ENCODE measurements around the gene HEATR5A. TPM values are rescaled to one million over a fixed set of nuclear protein-coding genes. Genes with fewer than 3 reads are reported as not detected.
"Not testable (repeated sequence)": the region's sequence is repeated elsewhere in the genome, so short reads cannot be mapped to it uniquely, and the experiment has no call there.

Gene HEATR5A
- total RNA-seq, 1 donor from 2014 or later: 11.6 TPM

DNA sequence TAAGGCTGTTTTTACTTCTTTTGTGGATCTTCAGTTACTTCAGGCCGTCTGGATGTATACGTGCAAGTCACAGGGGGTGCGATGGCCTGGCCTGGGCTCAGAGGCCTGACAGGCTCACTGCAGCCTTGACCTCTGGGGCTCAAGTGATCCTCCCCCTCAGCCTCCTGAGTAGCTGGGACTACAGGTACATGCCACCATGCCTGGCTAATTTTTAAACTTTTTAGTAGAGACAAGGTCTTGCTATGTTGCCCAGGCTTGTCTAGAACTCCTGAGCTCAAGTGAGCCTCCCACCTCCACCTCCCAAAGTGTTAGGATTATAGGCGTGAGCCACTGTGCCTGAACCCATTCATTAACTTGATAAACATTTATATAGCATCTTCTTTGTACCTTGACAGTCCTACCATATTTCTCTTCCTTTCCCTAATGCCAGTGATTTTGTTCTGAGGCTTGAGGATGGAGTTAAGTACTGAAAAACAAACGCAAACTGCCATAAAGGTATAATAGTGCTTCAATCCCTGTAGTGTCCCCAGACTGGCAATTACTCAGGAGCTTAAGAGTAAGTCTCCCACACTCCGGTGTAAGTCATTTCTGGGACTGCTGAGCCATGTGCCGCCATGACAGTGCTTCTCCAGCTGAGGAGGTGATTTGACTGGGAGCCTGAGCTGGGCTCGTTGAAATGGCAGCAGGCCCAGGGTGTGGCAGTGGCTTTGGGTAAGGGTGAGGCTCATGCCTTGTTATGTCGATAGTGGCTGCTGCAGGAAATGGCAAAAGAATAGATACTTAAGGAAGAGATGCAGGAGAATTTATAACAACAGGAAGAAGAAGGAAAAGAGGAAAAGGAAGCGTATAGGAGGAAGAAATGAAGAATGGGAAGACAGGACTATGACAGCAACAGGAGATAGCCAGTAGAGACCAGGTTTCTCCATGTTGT is 169.1 kb downstream of the HEATR5A start:
- no peak for DNase-seq (ENCODE audit: low spot score in 2 of 2)
- no peaks in the 10 kb centered on the region for H3K9me3 ChIP-seq
- no peaks in the 10 kb centered on the region for H3K4me1 ChIP-seq
- TF ChIP-seq, protein P1, sequence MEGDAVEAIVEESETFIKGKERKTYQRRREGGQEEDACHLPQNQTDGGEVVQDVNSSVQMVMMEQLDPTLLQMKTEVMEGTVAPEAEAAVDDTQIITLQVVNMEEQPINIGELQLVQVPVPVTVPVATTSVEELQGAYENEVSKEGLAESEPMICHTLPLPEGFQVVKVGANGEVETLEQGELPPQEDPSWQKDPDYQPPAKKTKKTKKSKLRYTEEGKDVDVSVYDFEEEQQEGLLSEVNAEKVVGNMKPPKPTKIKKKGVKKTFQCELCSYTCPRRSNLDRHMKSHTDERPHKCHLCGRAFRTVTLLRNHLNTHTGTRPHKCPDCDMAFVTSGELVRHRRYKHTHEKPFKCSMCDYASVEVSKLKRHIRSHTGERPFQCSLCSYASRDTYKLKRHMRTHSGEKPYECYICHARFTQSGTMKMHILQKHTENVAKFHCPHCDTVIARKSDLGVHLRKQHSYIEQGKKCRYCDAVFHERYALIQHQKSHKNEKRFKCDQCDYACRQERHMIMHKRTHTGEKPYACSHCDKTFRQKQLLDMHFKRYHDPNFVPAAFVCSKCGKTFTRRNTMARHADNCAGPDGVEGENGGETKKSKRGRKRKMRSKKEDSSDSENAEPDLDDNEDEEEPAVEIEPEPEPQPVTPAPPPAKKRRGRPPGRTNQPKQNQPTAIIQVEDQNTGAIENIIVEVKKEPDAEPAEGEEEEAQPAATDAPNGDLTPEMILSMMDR (IDR thresholded peaks at IDR 0.05): no peak
- no peak overlapping the region for H3K4me3 ChIP-seq
- no peak overlapping the region for H3K27ac ChIP-seq
- H3K36me3 ChIP-seq: no peaks in the 10 kb centered on the region
- no peaks in the 10 kb centered on the region for H3K27me3 ChIP-seq
- intact Hi-C loops (cut with DNase I): no loop called here

DNA sequence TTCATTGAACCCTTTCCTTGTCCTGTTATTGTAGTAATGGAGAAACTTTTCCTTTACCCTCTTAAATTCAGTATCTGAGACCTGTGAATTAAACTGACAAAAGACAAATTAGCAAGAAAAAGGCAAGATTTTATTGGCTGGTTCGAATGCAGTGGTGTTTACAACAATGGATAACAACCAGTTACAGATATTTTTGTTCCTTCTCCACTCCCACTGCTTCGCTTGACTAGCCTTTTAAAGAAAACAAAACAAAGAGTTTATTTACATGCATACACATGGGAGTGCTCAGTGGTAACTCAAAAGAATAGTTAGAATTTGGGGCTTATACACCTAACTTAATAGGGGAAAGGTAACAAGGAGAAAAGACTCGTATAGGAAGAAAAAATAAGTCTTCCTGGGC is 175.7 kb downstream of the HEATR5A start:
- Histone ChIP-seq H3K36me3 (no peaks in the 10 kb centered on the region), H3K4me3 (no peak overlapping the region), H3K27ac (no peak overlapping the region), H3K9me3 (no peaks in the 10 kb centered on the region), H3K4me1 (peaks cover 0 to 4% of the 10 kb centered on the region in 2 donors), H3K27me3 (no peaks in the 10 kb centered on the region)
- TF ChIP-seq, protein P1 (IDR thresholded peaks at IDR 0.05): no peak
- intact Hi-C loops (cut with DNase I): no loop called here
- DNase-seq (ENCODE audit: low spot score in 2 of 2): no peak

DNA sequence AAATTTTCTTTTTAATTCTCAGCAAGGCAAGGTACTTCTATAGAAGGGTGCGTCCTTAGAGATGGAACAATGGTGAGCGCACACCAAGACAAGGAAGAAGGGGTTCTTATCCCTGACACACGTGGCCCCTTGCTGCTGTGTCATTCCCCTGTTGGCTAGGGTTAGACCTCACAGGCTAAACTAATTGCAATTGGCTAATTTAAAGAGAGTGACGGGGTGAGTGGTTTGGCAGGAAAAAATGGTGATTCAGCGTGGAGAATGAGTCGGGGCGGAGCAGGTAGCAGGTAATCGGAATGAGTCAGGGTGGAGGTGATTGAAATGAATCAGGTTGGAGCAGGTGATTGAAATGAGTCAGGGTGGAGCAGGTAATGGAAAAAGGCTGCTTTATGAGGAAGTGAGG is 176.5 kb downstream of the HEATR5A start:
- intact Hi-C loops (cut with DNase I): no loop called here
- no peak overlapping the region for H3K4me3 ChIP-seq
- no peak for DNase-seq (ENCODE audit: low spot score in 2 of 2)
- peaks cover 0 to 4% of the 10 kb centered on the region in 2 donors for H3K4me1 ChIP-seq
- H3K9me3 ChIP-seq: no peaks in the 10 kb centered on the region
- no peak overlapping the region for H3K27ac ChIP-seq
- H3K36me3 ChIP-seq: no peaks in the 10 kb centered on the region
- TF ChIP-seq, protein P1 (IDR thresholded peaks at IDR 0.05): no peak
- H3K27me3 ChIP-seq: no peaks in the 10 kb centered on the region

DNA sequence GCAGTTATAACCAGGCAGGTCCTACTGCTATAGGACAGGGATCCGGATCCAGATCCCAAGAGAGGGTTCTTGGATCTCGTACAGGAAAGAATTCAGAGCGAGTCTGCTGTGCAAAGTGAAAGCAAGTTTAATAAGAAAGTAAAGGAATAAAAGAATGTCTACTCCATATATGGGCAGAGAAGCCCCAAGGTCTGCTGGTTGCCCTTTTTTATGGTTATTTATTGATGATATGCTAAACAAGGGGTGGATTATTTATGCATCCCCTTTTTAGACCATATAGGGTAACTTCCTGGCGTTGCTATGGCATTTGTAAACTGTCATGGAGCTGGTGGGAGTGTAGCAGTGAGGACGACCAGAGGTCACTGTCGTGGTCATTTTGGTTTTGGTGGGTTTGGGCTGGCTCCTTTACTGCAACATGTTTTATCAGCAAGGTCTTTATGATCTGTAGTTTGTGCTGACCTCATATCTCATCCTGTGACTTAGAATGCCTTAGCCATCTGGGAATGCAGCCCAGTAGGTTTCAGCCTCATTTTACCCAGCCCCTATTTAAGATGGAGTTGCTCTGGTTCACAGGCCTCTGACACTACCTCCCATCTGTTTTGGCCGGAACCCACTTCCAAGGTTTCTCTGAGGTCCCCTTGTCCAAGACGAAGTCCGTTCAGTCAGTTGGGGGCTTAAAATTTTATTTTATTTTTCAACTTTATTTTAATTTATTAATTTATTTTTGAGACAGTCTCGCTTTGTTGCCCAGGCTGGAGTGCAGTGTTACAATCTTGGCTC is 178.0 kb downstream of the HEATR5A start:
- Histone ChIP-seq H3K4me3 (peak overlapping the region; percentile 32 to 52), H3K27ac (peak overlapping the region in 1 of 2 donors; percentile 7)
- H3K9me3 ChIP-seq; DNase-seq (ENCODE audit: low spot score in 2 of 2); intact Hi-C loops (cut with DNase I); H3K27me3 ChIP-seq; H3K36me3 ChIP-seq; H3K4me1 ChIP-seq: not testable (repeated sequence)

Other genes with a start within 250 kb of the HEATR5A start
- 63.6 TPM for gene HECTD1, start 212.8 kb downstream of the HEATR5A start, total RNA-seq
- 120 TPM for gene DTD2, start 37.0 kb upstream of the HEATR5A start, total RNA-seq
- gene GPR33, start 67.5 kb upstream of the HEATR5A start, total RNA-seq: not detected
- gene NUBPL, start 140.9 kb upstream of the HEATR5A start, total RNA-seq: 1.7 TPM

Measured in ascending aorta (tissue), 2 donors.